GM12878 (cell line): ENCODE data around the gene DCAF11. TPM values are rescaled to one million over a fixed set of nuclear protein-coding genes. Genes with fewer than 3 reads are reported as not detected.

Experiments used
- BMI1 ChIP-seq: fragments of 450-650 bp; IDR thresholded peaks from 2 replicates; pipeline ENCODE4 v1.6.1; 2016; ENCODE audit warnings: mild to moderate bottlenecking, moderate library complexity, borderline replicate concordance
- BRCA1 ChIP-seq: IDR thresholded peaks from 2 replicates; pipeline ENCODE4 v1.6.1; 2011; ENCODE audit warnings: low read depth, low read length, improper control_type of control experiment
- CHD4 ChIP-seq: fragments of 200-600 bp; sonication (generic); IDR thresholded peaks from 2 replicates; pipeline ENCODE4 v1.6.1; 2016; ENCODE audit warnings: mild to moderate bottlenecking
- NFIC ChIP-seq: IDR thresholded peaks from 2 replicates; pipeline ENCODE4 v1.6.1; 2012; ENCODE audit warnings: low read depth, mild to moderate bottlenecking, inconsistent platforms, low read length, moderate library complexity
- NFXL1 ChIP-seq: fragments of 450-650 bp; IDR thresholded peaks from 2 replicates; pipeline ENCODE4 v1.6.1; 2017; ENCODE audit warnings: antibody characterized with exemption, mild to moderate bottlenecking, borderline replicate concordance
- NFYA ChIP-seq: IDR thresholded peaks from 2 replicates; pipeline ENCODE4 v1.6.1; 2011; ENCODE audit warnings: low read depth, mild to moderate bottlenecking, low read length, improper control_type of control experiment, borderline replicate concordance
- NFYB ChIP-seq: IDR thresholded peaks from 2 replicates; pipeline ENCODE4 v1.6.1; 2011; ENCODE audit warnings: low read depth, mild to moderate bottlenecking, low read length, improper control_type of control experiment, moderate library complexity; ENCODE audit not compliant: insufficient read depth
- PAX8 ChIP-seq: fragments of 450-650 bp; IDR thresholded peaks from 2 replicates; pipeline ENCODE4 v1.6.1; 2017; ENCODE audit warnings: mild to moderate bottlenecking, moderate library complexity
- POU2F2 ChIP-seq: IDR thresholded peaks from 3 replicates; pipeline ENCODE4 v1.6.1; 2011; ENCODE audit warnings: low read depth, mild to moderate bottlenecking, low read length, borderline replicate concordance
- RAD51 ChIP-seq: fragments of 450-650 bp; IDR thresholded peaks from 2 replicates; pipeline ENCODE4 v1.6.1; 2016; ENCODE audit warnings: moderate library complexity, mild to moderate bottlenecking, inconsistent platforms
- RFX5 ChIP-seq: IDR thresholded peaks from 2 replicates; pipeline ENCODE4 v1.6.1; 2011; ENCODE audit warnings: low read depth, low read length, improper control_type of control experiment
- SMAD1 ChIP-seq: fragments of 450-650 bp; IDR thresholded peaks from 2 replicates; pipeline ENCODE4 v1.6.1; 2018; ENCODE audit warnings: mild to moderate bottlenecking, low read depth; ENCODE audit not compliant: partially characterized antibody
- SUPT20H ChIP-seq: IDR thresholded peaks from 2 replicates; pipeline ENCODE4 v1.6.1; 2011; ENCODE audit warnings: low read depth, mild to moderate bottlenecking, low read length, moderate library complexity, borderline replicate concordance; ENCODE audit not compliant: control insufficient read depth
- polyA plus RNA-seq, 11 experiments: library from polyadenylated mRNA; depleted of rRNA in 4 of 11; unstranded in 6 of 11; stranded (reverse) in 5 of 11; fragments of >200 nt; fragmentation: Nextera tagmentation in 4 of 11; fragmentation: Illumina TruSeq in 1 of 11; extraction: Ambion mirVana in 4 of 11; extraction: Trizol in 1 of 11; gene quantifications; 1 replicate in 1 of 11; 2 replicates in 10 of 11; pipeline versions ENCODE4 v1.2.1 to v1.2.3, GENCODE V29; 2011 to 2016; ENCODE audit warnings: inconsistent platforms in 2 of 11, missing spikeins in 2 of 11, low read depth in 1 of 11
- total RNA-seq, 4 experiments: library from RNA; depleted of rRNA in 3 of 4; stranded (reverse); fragments of >200 nt in 3 of 4; fragmentation: Illumina TruSeq in 1 of 4; extraction: Trizol in 1 of 4; gene quantifications; 2 replicates each; pipeline versions ENCODE4 v1.2.1 to v1.2.3, GENCODE V29; 2013 to 2021
- TF ChIP-seq, protein P1 (sequence below): fragments of 450-650 bp; IDR thresholded peaks from 2 replicates; pipeline ENCODE4 v1.6.1; 2018; ENCODE audit warnings: borderline replicate concordance, mild to moderate bottlenecking; ENCODE audit not compliant: partially characterized antibody
- TF ChIP-seq, protein P2 (sequence below), 3 experiments: IDR thresholded peaks in 2 of 3; conservative IDR thresholded peaks in 1 of 3; 2 replicates each; pipeline ENCODE4 v1.5.1; 2011; ENCODE audit warnings: low read depth in 3 of 3, low read length in 3 of 3, mild to moderate bottlenecking in 3 of 3, control low read depth in 2 of 3, moderate library complexity in 2 of 3, inconsistent platforms in 1 of 3, mixed read lengths in 1 of 3; ENCODE audit not compliant: control insufficient read depth in 2 of 3, insufficient read depth in 1 of 3; ENCODE audit errors: extremely low read depth in 1 of 3

Gene DCAF11
- total and polyA plus RNA-seq, 10 of the 15 experiments (the other 5 are each of a cell fraction or from before 2014, with no cell fraction given), result 13.4 to 91.2 (median 68.7) TPM

DNA sequence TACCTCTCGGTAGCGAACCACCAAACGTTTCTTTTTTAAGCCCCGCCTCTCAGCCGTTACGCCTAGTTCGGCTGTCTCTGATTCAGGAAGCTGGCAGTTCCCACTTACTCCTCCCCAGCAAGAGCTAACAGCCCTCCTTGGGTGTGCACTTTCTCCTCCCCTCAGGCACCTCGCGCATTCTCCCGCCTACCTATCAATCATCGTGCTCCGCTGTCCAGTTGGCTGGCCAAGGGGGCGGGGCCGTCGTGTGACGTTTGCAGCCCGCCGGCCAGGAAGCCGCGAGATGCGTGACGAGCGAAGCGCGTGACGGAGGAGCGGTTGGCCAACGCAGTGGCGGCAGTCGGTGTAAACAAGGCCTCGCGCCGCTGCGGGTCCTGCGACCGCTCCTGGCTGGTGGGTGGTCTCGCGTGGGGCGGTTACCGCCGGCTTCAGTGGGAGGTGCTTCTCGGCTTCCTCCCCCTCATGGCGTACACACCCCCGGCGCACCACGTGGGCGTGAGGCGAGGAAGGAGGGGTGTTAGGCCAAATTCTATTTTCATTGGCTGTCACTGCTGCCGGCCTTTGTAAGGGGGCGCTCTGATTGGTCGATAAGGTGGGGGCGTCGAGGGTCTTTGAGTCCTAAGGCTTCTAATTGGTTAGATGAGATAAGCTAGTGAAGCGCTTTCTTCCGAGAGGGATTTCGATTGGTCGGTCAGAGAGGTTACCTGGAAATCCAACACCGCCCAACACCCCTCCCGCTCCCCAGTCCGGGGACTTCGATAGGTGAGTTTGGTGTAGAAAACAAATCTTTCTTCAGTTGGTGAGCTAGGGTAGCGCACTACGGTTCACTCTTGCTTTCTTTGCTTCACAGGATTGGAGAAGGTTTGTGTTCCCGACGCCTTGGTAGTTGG lies at the start of gene DCAF11, which contains the start of gene NRL (continued):
- TF ChIP-seq, protein P1, sequence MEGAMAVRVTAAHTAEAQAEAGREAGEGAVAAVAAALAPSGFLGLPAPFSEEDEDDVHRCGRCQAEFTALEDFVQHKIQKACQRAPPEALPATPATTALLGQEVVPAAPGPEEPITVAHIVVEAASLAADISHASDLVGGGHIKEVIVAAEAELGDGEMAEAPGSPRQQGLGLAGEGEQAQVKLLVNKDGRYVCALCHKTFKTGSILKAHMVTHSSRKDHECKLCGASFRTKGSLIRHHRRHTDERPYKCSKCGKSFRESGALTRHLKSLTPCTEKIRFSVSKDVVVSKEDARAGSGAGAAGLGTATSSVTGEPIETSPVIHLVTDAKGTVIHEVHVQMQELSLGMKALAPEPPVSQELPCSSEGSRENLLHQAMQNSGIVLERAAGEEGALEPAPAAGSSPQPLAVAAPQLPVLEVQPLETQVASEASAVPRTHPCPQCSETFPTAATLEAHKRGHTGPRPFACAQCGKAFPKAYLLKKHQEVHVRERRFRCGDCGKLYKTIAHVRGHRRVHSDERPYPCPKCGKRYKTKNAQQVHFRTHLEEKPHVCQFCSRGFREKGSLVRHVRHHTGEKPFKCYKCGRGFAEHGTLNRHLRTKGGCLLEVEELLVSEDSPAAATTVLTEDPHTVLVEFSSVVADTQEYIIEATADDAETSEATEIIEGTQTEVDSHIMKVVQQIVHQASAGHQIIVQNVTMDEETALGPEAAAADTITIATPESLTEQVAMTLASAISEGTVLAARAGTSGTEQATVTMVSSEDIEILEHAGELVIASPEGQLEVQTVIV, result no peak
- TF ChIP-seq, protein P2, sequence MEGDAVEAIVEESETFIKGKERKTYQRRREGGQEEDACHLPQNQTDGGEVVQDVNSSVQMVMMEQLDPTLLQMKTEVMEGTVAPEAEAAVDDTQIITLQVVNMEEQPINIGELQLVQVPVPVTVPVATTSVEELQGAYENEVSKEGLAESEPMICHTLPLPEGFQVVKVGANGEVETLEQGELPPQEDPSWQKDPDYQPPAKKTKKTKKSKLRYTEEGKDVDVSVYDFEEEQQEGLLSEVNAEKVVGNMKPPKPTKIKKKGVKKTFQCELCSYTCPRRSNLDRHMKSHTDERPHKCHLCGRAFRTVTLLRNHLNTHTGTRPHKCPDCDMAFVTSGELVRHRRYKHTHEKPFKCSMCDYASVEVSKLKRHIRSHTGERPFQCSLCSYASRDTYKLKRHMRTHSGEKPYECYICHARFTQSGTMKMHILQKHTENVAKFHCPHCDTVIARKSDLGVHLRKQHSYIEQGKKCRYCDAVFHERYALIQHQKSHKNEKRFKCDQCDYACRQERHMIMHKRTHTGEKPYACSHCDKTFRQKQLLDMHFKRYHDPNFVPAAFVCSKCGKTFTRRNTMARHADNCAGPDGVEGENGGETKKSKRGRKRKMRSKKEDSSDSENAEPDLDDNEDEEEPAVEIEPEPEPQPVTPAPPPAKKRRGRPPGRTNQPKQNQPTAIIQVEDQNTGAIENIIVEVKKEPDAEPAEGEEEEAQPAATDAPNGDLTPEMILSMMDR (IDR thresholded peaks at IDR 0.05 in 2 of 3, conservative IDR thresholded peaks at IDR 0.05 in 1 of 3; ENCODE audit: control insufficient read depth in 2 of 3, extremely low read depth in 1 of 3, insufficient read depth in 1 of 3, low read depth in 3 of 3, low read length in 3 of 3), result no peak
- TF ChIP-seq NFIC, result no peak
- TF ChIP-seq RFX5, result peak; percentile 86
- TF ChIP-seq PAX8, result no peak
- no peak for TF ChIP-seq SUPT20H
- no peak for TF ChIP-seq POU2F2
- peak; percentile 94 for TF ChIP-seq RAD51
- no peak for TF ChIP-seq BMI1
- peak; percentile 71 for TF ChIP-seq BRCA1
- TF ChIP-seq NFYB, result peak; percentile 99
- peak; percentile 79 for TF ChIP-seq NFYA
- no peak for TF ChIP-seq CHD4
- no peak for TF ChIP-seq SMAD1
- no peak for TF ChIP-seq NFXL1
- TF ChIP-seq, all 136 proteins: peak for 60
